GM10847 (cell line): ENCODE results near the gene IFI27L2.

Experiments
- POLR2A ChIP-seq: IDR thresholded peaks from 2 replicates; pipeline ENCODE4 v1.6.1; 2011; ENCODE audit not compliant: insufficient read length; ENCODE audit errors: extremely low read depth

IFI27L2 gene

DNA sequence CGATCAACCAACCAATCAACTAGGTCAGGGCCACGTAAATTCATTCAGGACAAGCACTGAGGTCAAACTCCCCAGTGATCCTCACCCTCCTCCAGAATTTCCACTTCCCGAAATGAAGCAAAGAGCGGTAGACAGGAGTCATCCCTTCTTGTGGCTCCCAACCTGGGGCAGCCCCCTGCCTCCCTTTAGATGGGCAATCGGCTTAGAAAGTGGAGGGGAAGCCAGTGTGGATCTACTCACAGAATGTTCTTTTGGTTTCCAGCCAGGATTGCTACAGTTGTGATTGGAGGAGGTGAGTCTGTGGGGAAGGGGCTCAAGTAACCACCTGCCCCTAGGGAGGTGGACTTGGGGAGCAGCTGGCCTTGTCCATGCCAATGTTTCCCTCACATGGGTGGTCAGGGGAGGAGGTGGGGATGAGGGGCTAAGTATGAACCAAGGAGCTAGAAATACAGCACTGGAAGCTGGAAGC, 14.8 kb downstream of the IFI27L2 start:
- no peak for TF ChIP-seq POLR2A

DNA sequence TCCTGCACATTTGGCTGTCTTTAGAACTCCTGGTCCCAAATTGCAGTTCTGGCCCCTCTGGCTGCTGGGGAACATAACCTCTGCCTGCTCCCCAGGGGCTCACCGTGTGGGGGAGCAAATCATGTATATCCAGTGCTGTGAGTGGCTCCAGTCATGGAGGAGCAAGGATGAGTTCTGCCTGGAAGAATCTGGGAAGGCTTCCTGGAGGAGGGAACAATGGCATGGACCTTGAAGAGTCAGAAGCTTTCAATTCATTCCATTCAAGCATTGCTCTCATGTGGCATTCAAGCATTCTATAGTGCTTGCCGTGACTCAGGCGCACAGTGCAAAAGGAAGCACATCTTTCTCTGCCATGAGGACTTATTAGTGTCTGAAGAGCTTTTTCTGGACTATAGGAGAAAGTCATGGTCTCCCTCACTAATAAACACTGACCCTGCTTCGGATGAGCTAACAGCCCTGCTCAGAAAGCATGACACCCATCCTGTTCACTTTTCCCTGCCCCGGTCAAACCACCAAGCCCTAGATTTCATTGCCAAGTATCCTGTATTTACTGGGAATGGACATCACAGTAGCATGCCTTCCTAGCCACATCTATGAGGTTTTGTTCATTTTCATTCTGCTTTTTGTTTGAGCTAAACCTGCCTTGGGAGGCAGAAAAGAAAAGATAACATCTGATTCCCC, 15.4 kb downstream of the IFI27L2 start:
- no peak for TF ChIP-seq POLR2A

DNA sequence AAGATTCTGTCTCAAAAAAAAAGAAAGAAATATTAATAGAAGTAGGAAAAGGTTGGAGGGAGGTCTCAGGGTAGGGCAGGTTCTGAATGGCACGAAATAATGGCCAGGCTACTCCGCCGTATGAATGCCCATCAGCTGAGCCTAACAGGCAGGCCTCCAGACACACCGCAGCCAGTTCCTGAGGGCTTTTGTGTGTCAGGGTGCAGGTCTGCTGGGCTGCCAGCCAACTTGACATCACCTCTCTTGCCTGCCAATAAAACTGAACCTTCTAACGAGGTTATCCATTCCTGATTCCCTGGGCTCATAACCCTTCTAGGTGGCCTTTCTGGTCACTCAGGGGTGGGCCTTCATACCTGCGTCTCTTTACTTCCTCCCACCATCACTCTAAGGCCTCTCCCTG, 15.9 kb downstream of the IFI27L2 start:
- TF ChIP-seq POLR2A = no peak

DNA sequence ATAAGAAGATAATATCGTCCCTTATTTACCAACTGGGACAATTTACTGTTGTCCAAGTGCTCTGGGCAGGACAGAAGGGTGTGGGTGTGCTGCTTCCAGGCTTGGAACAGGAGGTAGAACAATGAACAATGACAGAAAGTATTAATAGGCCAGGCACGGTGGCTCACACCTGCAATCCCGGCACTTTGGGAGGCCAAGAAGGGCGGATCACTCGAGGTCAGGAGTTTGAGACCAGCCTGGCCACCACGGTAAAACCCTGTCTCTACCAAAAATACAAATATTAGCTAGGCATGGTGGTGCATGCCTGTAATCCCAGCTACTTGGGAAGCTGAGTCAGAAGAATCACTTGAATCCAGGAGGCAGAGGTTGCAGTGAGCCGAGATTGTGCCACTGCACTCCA, 16.3 kb downstream of the IFI27L2 start:
- TF ChIP-seq POLR2A = no peak

DNA sequence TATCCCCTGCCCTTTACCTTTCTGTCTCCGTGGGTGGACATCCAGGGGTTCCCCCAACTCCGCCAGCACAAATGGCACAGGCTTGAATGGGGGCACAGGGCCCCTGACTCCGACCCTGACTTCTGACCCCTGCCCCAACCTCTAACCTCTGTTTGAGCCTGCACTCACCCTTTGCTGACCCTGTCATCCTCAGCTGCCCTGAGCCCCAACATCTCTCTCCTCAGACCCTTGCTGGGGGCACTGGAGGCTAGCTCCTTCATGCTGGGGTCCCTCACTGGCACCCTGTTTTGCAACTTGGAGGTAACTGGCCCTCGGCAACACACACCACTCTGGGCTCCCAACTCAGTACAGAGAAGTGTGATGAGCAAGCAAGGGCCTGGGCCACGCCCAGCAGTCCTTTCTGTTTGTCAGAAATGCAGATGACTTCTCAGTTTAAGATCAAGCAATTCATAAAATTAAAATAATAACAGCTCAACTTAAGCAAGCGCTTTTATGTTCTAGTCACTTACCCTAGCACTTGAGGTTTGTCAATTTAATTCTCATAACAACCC, 16.8 kb downstream of the IFI27L2 start:
- no peak for TF ChIP-seq POLR2A

GRCh38 chr14:94111276-94112095, 17.9 kb downstream of the IFI27L2 start:
- no peak for TF ChIP-seq POLR2A

- no peak for TF ChIP-seq POLR2A
Observed at GRCh38 chr14:94110552-94111181, 18.7 kb downstream of the IFI27L2 start, which contains the start of gene IFI27. IFI27 (plus strand) TSS chr14:94110736.

DNA sequence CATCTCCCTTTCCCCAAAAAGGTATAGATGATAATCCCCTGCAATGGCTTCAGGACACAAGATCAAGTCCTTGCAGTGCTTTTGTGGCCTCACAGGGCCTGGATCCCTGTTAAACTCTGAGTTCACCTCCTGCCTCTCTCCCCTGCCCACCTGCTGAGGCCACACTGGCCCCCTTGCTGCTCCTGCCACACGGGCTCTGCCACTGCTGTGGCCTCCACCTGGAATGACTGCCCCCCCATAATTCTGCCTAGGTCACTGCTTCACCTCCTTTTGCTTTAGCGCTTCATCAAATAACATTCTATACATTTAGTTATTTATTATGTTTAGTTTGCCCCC, 19.5 kb downstream of the IFI27L2 start:
- TF ChIP-seq POLR2A = no peak

GRCh38 chr14:94104731-94105130, 24.7 kb downstream of the IFI27L2 start:
- TF ChIP-seq POLR2A = no peak

DNA sequence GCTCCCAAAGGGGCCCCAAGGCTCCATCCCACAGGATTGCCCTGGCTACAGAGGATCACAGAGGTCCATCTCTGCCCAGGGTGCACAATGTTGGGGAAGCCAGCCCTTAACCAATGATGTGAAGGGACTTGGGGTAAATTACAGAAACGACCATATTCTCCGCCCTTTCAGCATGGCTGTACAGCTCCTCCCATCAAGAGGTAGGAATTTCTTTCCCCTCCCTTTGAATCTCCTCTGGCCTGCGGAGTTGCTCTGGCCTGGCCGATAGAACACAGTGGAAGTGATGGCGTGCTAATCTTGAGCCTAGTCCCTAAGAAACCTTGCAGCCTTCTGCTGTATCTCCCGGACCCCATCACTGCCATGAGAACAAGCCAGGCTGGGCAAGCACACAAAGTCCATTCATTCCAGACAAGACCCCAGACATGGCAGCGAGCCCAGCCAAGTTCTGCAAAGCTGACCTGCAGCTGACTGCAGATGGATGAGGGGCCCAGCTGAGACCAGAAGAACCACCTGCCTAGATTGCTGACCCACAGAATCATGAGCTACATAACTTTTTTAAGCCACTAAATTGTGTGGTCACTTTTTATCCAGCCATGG, 25.8 kb downstream of the IFI27L2 start:
- no peak for TF ChIP-seq POLR2A

DNA sequence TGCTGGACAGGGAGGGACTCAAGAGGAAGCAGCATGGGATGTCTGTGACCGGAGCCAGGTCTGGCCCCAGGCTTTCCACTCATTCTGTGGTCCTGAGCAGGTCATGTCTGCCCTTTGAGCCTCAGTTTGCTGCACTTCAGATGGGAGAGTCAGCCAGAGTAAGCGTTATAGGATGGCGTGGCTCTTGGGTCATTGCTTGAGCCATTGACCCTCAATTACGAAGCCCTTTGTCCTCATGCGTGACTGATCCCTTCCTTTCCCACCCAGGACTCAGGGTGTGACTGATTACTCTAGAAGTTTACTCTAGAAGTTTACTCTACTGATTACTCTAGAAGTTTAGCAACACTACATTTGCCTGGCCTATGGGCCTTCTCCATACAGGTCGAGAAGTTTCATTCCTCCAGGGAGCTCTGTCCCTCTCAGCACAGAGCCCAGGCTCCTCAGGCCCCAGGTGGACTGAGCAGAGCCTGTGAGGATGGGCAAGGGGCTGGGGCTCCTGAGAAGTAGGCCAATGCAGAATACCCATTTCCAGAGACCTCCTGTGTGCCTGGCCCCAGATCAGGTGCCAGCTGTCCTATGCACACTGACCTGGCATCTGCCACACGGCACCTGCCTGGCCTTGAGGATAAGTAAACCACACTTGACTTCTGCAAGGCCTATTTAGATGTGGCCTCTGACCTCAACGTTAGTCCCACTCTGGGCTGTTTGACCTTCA, 26.5 kb downstream of the IFI27L2 start:
- no peak for TF ChIP-seq POLR2A

- TF ChIP-seq POLR2A = no peak
Observed at GRCh38 chr14:94101748-94102147, 27.7 kb downstream of the IFI27L2 start.

GRCh38 chr14:94100847-94101246, 28.6 kb downstream of the IFI27L2 start:
- no peak for TF ChIP-seq POLR2A

GRCh38 chr14:94099006-94099405, 30.4 kb downstream of the IFI27L2 start:
- TF ChIP-seq POLR2A = no peak
